T-helper 1 cell treated with Interleukin-12 subunit alpha and Interleukin-12 subunit beta and Interleukin-4 antibody, amounts not matched to agents 30 μg/mL and 1 μg/mL, for 36 hours (primary cell): Measurements from ENCODE around the gene CLIP1.
"Not testable (repeated sequence)": the region's sequence is repeated elsewhere in the genome, so short reads cannot be mapped to it uniquely, and the experiment has no call there.

Experiments
- H3K27ac Mint-ChIP-seq: one replicate; pipeline ENCODE4 v1.8.0; 2021; ENCODE audit warnings: mild to moderate bottlenecking, mixed read lengths
- H3K27me3 Mint-ChIP-seq: one replicate; pipeline ENCODE4 v1.8.0; 2021; ENCODE audit warnings: low read depth, mixed read lengths
- H3K36me3 Mint-ChIP-seq: one replicate; pipeline ENCODE4 v1.8.0; 2021; ENCODE audit warnings: low read depth, mixed read lengths
- H3K4me1 Mint-ChIP-seq: one replicate; pipeline ENCODE4 v1.8.0; 2021; ENCODE audit warnings: low read depth, mixed read lengths
- H3K4me3 Mint-ChIP-seq: one replicate; pipeline ENCODE4 v1.8.0; 2021; ENCODE audit warnings: mild to moderate bottlenecking, moderate library complexity, mixed read lengths
- H3K9me3 Mint-ChIP-seq: one replicate; pipeline ENCODE4 v1.8.0; 2021; ENCODE audit warnings: mixed read lengths

The CLIP1 gene

DNA sequence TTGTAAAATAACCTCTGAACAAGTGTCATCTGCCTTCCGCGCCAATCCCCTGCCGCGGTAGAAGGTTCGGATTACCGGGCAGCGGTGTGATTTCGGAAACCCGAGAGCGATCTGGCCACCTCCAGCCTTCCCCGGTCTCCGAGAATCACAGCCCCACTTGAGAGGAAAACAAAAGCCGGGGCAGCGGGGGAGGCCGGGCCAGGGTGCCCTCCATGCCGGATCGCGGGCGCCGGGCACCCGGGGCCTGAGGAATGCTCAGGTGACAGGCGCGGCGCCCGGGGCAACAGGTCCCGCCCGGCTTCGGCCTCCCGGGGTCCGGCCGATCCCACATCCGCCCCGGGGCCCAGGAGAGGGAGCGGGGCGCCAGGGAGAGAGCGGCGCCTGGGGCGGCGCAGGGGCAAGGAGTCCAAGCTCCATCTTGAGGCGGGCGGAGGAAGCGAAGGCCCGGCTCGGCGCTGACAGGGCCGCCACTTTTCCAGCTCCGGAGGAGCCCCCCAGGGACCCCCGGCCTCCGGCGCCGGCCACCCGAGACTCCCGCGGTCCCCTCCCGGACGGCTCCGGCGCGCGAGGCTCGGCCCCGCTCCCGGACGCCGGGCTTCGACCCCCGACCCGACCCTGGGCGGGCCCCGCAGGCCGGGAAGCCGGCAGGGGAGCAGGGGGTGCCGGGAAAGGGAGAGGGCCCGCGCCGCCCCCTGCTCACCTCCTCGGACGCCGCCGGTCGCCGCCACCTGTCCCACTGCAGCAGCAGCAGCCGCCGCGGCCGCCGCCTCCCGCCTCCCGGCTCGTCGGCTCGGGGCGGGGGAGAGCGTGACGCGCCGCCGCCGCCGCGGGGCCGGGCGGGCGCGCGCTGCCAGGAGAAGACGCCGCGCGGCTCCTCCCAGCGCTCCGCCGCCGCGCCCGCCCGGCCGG is at the start of gene CLIP1:
Gene CLIP1 (minus strand): TSS at position 849 of the 909 bp plus-strand sequence. CDS start 42,217 bp downstream, outside the sequence.
- Mint-ChIP-seq H3K9me3 (no peaks in the 10 kb centered on the region), H3K36me3 (peaks cover 2% of the 10 kb centered on the region), H3K4me1 (peaks cover 27% of the 10 kb centered on the region), H3K27me3 (no peaks in the 10 kb centered on the region), H3K27ac (peak within 1 kb of the TSS; percentile 90), H3K4me3 (peak within 1 kb of the TSS; percentile 93)

DNA sequence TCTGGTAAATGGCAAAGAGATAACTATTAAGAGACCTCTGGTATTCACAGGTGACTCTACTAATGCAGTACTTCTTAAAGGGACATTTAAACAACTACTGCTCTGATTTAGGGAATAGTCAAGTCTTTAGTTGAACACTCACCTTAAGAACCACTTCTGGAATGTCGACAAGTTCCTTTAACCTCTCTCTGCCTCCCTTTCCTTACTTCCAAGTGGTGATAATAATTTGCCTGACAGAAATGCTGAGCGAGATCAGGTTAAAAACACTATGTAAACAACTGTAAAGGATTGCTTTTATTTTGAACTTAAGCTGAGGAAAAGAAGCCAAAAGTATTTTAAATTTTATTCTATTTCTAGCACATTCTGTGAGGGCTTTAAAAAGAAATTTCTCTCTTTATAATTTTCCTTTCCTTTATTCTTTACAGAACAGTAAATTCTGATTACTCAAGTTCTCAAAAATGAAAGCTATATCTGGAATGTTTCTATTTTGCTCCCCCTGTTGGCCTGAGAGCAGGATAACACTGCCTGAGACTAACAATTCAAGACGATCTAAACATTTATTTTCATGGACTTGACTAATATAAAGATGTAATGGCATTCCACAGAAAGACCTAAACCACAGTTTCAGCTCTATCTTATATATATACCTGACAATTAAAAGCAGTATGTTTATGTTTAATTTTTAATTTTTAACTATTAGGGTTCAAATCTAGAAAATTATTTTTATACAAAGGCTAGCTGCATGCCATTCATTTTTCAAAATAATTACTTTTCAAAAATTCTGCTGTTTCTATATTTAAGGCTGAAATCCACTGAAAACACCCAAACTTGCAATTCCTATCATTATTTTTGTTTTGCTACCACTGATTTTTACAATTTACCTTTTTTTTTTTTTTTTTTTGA is 49.1 kb upstream of the CLIP1 start:
- no peak overlapping the region for H3K27ac Mint-ChIP-seq
- peaks cover 23% of the 10 kb centered on the region for H3K4me1 Mint-ChIP-seq
- no peak overlapping the region for H3K4me3 Mint-ChIP-seq
- peaks cover 32% of the 10 kb centered on the region for H3K36me3 Mint-ChIP-seq
- H3K9me3 Mint-ChIP-seq: no peaks in the 10 kb centered on the region
- no peaks in the 10 kb centered on the region for H3K27me3 Mint-ChIP-seq

DNA sequence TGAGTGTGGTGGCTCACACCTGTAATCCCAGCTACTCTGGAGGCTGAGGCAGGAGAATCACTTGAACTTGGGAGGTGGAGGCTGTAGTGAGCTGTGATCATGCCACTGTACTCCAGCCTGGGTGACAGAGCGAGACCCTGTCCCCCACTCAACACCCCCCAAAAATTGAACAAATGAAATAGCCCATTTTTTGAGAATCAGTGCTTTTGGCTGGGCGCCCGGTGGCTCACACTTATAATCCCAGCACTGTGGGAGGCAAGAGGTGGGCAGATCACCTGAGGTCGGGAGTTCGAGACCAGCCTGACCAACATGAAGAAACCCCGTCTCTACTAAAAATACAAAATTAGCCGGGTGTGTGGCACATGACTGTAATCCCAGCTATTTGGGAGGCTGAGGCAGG is 48.1 kb upstream of the CLIP1 start:
- not testable (repeated sequence) for H3K27me3 Mint-ChIP-seq
- Mint-ChIP-seq H3K36me3 (peaks cover 22% of the 10 kb centered on the region), H3K4me1 (peaks cover 19% of the 10 kb centered on the region)

DNA sequence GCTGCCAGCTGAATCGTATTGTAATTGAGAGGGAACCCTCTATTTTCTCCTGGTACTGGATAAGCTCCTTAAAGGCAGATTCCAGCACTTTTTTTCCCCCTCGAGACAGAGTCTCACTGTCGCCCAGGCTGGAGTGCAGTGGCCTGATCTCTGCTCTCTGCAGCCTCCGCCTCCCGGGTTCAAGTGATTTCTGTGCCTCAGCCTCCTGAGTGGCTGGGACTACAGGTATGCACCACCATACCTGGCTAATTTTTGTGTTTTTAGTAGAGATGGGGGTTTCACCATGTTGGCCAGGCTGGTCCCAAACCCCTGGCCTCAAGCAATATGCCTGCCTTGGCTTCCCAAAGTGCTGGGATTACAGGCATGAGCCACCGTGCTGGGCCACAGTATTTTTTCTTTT is 47.4 kb upstream of the CLIP1 start:
- not testable (repeated sequence) for H3K27ac Mint-ChIP-seq, H3K9me3 Mint-ChIP-seq, H3K27me3 Mint-ChIP-seq, H3K4me3 Mint-ChIP-seq
- Mint-ChIP-seq H3K36me3 (peaks cover 18% of the 10 kb centered on the region), H3K4me1 (peaks cover 16% of the 10 kb centered on the region)

More for the DNA sequence above, 48.1 kb upstream of the CLIP1 start:
- H3K27ac Mint-ChIP-seq, H3K9me3 Mint-ChIP-seq, H3K4me3 Mint-ChIP-seq: not testable (repeated sequence)

DNA sequence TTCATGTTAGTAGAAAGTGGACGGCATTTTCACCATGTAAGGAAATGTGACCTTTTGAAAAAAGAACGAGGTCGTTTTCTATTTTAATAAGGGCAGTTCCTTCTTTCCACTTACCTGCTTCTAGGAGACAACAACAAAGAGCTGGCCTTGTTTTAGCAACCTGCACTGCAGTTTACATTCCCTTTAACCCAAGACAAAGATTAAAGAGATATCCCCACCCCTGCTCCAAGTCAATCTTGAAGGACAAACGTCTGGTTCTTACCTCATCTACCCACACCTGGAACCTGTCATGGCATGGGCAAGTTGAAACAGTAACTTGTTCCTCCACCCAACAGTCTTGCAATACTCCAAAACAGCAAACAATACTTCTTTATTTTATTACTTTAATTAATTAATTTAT is 45.5 kb upstream of the CLIP1 start:
- Mint-ChIP-seq H3K4me1 (peaks cover 9% of the 10 kb centered on the region), H3K4me3 (no peak overlapping the region), H3K27ac (no peak overlapping the region), H3K9me3 (no peaks in the 10 kb centered on the region), H3K27me3 (no peaks in the 10 kb centered on the region), H3K36me3 (peaks cover 2% of the 10 kb centered on the region)

DNA sequence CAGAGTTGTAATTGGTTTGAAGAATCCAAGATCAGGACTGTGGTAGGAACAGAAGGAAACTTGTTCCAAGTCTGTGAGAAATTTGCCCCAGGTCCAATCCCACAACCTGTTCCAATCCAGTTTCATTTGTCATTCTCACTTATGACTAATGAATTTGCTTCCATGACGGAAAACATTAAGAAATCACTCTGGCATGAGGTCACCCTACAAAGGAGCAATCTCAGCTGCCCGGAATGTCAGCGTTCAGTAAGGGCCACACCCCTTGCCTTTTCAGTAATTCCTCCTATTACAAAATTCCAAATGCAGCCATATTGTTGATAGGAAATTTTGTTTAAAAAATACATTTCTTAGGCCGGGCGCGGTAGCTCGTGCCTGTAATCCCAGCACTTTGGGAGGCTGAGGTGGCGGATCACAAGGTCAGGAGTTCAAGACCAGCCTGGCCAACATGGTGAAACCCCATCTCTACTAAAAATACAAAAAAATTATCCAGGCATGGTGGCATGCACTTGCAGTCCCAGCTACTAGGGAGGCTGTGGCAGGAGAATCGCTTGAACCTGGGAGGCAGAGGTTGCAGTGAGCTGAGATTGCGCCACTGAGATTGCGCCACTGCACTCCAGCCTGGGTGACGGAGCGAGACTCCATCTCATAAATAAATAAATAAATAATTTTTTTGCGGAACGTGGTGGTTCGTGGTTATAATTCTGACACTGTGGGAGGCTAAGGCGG is 42.0 kb upstream of the CLIP1 start:
- H3K4me3 Mint-ChIP-seq, H3K27me3 Mint-ChIP-seq, H3K27ac Mint-ChIP-seq, H3K4me1 Mint-ChIP-seq, H3K9me3 Mint-ChIP-seq, H3K36me3 Mint-ChIP-seq: not testable (repeated sequence)

DNA sequence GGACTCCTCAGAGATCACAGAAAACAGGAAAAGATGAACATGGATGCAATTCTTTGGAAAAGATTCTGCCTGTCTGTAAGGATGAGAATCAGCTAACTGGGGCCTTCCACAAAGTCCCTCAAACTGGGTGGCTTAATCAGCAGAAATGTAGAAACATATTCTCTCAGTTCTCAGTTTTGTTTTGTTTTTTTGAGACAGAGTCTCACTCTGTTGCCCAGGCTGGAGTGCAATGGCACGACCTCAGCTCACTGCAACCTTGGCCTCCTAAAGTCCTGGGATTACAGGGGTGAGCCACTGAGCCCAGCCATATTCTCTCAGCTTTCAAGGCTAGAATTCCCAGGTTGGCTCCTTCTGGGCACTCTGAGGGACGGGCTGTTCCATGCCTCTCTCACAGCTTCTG is 38.2 kb upstream of the CLIP1 start:
- Mint-ChIP-seq H3K9me3 (no peaks in the 10 kb centered on the region), H3K27me3 (no peaks in the 10 kb centered on the region), H3K4me1 (peaks cover 6% of the 10 kb centered on the region), H3K4me3 (no peak overlapping the region), H3K36me3 (no peaks in the 10 kb centered on the region), H3K27ac (no peak overlapping the region)

DNA sequence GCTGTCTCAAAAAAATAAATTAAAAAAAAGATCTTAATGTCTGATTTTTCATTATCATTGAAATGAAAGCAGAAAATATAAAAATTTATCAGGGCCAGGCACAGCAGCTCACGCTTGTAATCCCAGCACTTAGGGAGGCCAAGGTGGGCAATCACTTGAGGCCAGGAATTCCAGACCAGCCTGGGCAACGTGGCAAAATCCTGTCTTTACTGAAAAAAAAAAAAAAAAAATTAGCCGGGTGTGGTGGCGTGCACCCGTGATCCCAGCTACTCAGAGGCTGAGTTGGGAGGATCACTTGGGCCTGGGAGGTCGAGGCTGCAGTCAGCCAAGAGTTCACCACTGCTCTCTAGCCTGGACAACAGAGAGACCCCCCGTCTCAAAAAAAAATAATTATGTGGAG is 37.6 kb upstream of the CLIP1 start:
- Mint-ChIP-seq H3K36me3 (no peaks in the 10 kb centered on the region), H3K4me1 (peaks cover 6% of the 10 kb centered on the region), H3K4me3 (no peak overlapping the region), H3K9me3 (no peaks in the 10 kb centered on the region), H3K27me3 (no peaks in the 10 kb centered on the region), H3K27ac (no peak overlapping the region)

DNA sequence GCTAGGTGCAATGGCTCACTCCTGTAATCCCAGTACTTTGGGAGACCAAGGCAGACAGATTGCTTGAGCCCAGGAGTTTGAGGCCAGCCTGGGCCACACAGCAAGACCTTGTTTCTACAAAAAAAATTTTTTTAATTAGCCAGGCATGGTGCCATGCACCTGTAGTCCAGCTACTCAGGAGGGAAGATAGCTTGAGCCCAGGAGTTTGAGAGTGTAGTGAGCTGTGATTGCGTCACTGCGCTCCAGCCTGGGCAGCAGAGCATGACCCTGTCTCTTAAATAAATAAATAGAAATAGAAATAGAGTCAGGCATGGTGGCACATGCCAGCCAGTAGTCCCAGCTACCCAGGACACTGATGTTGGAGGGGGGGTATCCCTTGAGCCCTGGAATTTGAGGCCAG is 36.7 kb upstream of the CLIP1 start:
- Mint-ChIP-seq H3K27ac (no peak overlapping the region), H3K27me3 (no peaks in the 10 kb centered on the region), H3K9me3 (no peaks in the 10 kb centered on the region), H3K4me1 (peaks cover 11% of the 10 kb centered on the region), H3K36me3 (no peaks in the 10 kb centered on the region), H3K4me3 (no peak overlapping the region)

DNA sequence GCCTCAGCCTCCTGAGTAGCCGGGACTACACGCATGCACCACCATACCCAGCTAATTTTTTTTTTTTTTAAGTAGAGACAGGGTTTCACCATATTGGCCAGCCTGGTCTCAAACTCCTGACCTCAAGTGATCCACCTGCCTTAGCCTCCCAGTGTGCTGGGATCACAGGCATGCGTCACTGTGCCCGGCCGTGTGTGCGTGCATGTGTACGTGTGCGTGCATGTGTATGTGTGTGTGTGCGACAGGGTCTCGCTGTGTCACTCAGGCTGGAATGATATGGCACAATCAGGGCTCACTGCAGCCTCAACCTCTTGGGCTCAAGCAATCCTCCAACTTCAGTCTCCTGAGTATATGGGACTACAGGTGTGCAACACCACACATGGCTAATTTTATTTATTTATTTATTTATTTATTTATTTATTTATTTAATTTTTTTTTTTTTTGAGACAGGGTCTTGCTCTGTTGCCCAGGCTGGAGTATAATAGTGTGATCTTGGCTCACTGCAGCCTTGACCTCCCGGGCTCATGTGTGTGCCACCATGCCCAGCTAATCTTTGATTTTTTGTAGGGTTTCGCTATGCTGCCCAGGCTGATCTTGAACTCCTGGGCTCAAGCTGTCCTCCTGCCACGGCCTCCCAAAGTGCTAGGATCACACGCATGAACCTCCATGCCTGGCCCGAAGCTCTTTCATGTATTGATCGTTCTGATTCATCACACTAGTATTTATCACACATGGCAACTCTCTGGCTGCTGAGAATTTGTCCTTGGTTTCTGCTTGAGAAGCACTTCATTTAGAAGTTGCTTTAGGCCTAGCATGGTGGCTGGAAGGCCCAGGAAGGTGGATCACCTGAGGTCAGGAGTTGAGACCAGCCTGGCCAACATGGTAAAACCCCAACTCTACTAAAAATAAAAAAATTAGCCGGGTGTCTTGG is 35.9 kb upstream of the CLIP1 start:
- no peaks in the 10 kb centered on the region for H3K27me3 Mint-ChIP-seq
- H3K36me3 Mint-ChIP-seq: no peaks in the 10 kb centered on the region
- no peak overlapping the region for H3K4me3 Mint-ChIP-seq
- peak overlapping the region; percentile 80 for H3K27ac Mint-ChIP-seq
- peaks cover 19% of the 10 kb centered on the region for H3K4me1 Mint-ChIP-seq
- no peaks in the 10 kb centered on the region for H3K9me3 Mint-ChIP-seq

DNA sequence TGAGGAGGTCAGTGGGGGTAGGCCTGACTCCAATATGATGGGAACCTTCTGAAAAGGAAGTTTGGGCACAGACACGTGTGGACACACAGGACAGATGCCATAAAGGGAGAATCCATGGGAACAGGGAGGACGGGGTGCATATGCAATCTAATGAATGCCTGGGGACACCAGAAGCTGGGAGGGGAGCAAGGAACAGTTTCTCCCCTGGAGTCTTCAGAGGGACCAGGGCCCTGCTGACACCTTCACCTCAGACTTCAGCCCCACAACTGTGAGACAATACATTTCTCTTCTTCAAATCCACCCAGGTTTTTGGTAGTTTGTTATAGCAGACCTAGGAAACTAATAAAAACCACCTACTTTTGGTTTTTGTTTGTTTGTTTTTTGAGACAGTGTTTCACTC is 35.2 kb upstream of the CLIP1 start:
- Mint-ChIP-seq H3K4me3 (no peak overlapping the region), H3K9me3 (no peaks in the 10 kb centered on the region), H3K27me3 (no peaks in the 10 kb centered on the region), H3K27ac (peak overlapping the region; percentile 80), H3K36me3 (no peaks in the 10 kb centered on the region), H3K4me1 (peaks cover 26% of the 10 kb centered on the region)

DNA sequence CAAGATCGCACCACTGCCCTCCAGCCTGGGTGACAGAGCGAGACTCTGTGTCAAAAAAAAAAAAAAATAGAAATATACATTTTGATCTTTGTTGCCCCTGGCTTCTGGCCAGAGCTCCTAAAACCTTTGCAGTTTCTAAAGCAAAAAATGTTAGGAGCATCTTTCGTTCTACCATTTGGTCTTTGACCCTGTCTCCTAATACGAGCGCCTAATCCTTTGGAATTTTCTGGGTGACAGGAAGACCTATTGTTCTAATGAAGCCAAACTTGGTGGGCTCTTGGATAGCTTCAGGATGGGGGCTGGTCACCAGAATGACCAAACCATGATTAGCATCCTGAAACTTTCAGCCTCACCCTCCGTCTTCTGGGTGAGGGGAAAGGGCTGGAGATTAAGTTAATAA is 32.3 kb upstream of the CLIP1 start:
- no peaks in the 10 kb centered on the region for H3K9me3 Mint-ChIP-seq
- peaks cover 32% of the 10 kb centered on the region for H3K4me1 Mint-ChIP-seq
- H3K36me3 Mint-ChIP-seq: no peaks in the 10 kb centered on the region
- H3K27ac Mint-ChIP-seq: no peak overlapping the region
- no peak overlapping the region for H3K4me3 Mint-ChIP-seq
- no peaks in the 10 kb centered on the region for H3K27me3 Mint-ChIP-seq

DNA sequence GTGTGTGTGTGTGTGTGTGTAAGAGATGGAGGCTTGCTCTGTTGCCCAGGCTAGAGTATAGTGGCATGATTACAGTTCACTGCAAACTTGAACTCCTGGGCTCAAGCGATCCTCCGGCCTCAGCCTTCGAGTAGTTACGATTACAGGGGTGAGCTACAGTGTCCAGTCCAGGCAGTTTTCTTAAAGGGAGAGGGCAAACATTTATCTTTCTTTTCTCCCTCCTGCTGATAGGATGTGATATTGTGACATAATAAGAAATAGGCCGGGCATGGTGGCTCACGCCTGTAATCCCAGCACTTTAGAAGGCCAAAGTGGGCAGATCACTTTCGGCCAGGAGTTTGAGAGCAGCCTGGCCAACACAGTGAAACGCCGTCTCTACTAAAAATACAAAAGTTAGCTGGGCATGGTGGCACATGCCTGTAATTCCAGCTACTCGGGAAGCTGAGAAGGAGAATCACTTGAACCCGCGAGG is 31.8 kb upstream of the CLIP1 start:
- no peaks in the 10 kb centered on the region for H3K36me3 Mint-ChIP-seq
- peak overlapping the region; percentile 71 for H3K4me3 Mint-ChIP-seq
- no peaks in the 10 kb centered on the region for H3K27me3 Mint-ChIP-seq
- H3K4me1 Mint-ChIP-seq: peaks cover 33% of the 10 kb centered on the region
- peak overlapping the region; percentile 99 for H3K27ac Mint-ChIP-seq
- H3K9me3 Mint-ChIP-seq: no peaks in the 10 kb centered on the region
